GM18909 (cell line): ENCODE results near the gene PIK3C2G.
"Not testable (repeated sequence)": the region's sequence is repeated elsewhere in the genome, so short reads cannot be mapped to it uniquely, and the experiment has no call there.

Experiments
- ATAC-seq: cut with Tn5 transposase; IDR thresholded peaks from one replicate; pipeline ENCODE4 v1.9.1; 2021; ENCODE audit warnings: mild to moderate bottlenecking; ENCODE audit not compliant: unreplicated experiment, poor library complexity

PIK3C2G gene

GRCh38 chr12:18521461-18521860 is 260.1 kb downstream of the PIK3C2G start:
- no peak for ATAC-seq

- ATAC-seq, result no peak
These were observed 261.5 kb downstream of the PIK3C2G start for GRCh38 chr12:18522806-18523205.

GRCh38 chr12:18542497-18542896 is 281.2 kb downstream of the PIK3C2G start:
- ATAC-seq, result not testable (repeated sequence)

- ATAC-seq, result no peak
These were observed 285.1 kb downstream of the PIK3C2G start for GRCh38 chr12:18546399-18546798.

DNA sequence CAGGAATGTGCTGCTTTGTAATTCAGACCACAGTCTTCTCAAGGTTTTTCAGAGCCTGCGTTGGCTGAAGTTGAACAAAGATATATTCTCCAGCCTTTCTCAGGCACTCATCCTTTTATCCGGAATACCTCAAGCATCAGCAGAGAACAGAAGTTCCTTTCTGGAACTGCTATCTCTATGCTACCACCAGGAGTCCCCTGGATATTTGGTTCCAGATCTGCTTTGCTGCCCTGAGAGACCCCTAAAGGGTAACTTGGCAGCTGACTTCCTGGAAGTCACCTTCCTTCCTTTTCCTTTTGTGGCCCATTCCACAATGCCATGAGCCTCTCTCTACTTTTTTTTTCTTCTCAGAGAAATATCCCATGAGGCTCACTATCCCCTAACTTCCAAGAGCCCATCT is 288.3 kb downstream of the PIK3C2G start:
- ATAC-seq, result no peak

DNA sequence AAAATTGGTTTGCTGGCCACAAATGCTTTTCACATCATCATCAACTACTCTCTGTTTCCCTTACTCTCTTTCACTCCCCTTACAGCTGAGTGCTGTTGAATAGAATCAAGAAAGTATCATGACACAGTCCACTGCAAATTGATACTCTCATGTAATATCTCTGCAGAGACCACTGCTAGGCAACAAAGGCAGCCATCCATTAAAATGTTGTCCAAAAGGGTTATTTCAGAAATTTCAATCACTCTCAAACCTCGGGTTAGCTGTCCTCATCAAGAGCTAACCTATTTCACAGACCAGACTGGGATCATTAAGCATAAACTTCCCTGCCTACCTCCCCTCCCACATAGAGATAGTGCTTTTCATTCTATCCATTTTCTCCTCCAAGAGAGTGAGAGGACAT is 289.8 kb downstream of the PIK3C2G start:
- ATAC-seq, result no peak

DNA sequence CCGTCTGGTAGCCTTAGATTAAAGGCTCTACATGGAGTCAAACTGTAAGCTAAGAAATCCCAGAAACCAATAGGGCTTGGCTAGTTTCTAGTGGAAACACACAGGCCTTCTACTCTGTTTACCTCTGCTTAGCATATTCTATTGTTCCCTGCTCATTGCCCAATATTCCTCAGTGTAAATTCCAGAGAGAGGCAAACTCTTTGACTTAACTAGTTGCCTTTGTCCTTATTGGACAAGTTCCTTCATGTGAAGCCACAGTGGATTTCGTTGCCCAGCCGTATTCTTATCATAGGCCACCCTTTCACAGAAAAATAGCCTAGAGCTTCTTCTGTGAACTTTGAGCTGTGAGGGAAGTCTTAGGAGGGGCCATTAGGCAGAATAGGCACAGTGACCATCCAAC is 290.4 kb downstream of the PIK3C2G start:
- ATAC-seq, result no peak

DNA sequence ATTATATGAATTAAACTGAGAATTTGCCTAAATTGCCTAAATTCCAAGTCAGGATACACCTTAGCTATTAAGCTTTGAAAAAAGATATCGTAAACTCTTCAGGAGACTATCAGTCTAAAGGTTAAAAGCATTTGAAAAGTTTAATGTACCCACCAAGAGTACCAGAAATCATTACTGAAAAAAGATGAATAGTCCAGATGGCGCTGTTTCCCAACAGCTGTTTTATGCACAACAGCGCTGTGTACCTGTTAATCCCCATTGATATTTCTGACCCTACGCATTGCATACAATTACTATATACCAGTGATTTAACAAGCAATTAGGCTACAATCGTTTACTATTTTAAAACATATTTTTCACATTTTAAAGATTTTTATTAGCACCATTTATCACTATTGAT is 291.5 kb downstream of the PIK3C2G start:
- ATAC-seq, result no peak

DNA sequence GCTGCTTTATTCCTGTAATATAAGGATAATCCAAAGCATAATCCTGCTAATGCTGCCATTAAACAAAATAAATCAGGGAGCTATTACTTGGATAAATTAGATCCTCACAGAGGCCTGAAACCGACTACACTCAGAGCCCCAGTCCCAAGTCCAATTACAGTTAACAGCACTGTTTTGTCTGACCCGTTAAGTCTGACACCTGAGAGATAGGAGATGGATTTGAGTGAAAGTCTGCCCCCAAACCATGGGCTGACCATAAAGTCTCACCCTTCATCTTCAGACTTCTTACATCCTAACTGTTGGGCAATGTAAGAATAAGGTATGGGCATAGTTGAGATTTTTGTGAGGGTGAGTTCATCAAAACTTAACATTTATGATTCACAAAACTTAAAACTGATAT is 294.8 kb downstream of the PIK3C2G start:
- no peak for ATAC-seq

GRCh38 chr12:18559242-18559641 is 297.9 kb downstream of the PIK3C2G start:
- no peak for ATAC-seq

- ATAC-seq, result no peak
These were observed 301.2 kb downstream of the PIK3C2G start for GRCh38 chr12:18562531-18562930.

DNA sequence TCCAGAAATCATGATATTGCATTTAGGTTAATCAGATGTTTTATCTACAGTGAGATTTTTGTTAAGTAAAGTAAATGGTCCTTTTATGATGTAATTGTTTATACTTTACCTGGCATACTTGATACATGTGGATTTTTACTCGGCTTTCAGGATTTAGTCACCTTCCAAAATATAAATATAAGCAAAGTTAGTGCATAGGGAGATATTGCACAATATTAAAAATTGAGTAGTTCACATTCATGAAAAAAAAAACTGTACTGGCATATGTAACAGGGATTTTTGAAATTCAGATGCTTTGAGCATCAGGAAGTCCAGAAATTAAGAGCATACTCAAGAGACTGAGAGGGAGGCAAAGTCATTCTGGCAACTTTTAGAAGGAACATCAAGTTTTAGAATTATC is 303.0 kb downstream of the PIK3C2G start:
- no peak for ATAC-seq

- no peak for ATAC-seq
These were observed 306.5 kb downstream of the PIK3C2G start for GRCh38 chr12:18567787-18568186.

- no peak for ATAC-seq
These were observed 309.2 kb downstream of the PIK3C2G start for GRCh38 chr12:18570543-18570942.

GRCh38 chr12:18576104-18576626 is 314.8 kb downstream of the PIK3C2G start:
- ATAC-seq, result no peak

GRCh38 chr12:18576648-18577047 is 315.3 kb downstream of the PIK3C2G start:
- no peak for ATAC-seq

DNA sequence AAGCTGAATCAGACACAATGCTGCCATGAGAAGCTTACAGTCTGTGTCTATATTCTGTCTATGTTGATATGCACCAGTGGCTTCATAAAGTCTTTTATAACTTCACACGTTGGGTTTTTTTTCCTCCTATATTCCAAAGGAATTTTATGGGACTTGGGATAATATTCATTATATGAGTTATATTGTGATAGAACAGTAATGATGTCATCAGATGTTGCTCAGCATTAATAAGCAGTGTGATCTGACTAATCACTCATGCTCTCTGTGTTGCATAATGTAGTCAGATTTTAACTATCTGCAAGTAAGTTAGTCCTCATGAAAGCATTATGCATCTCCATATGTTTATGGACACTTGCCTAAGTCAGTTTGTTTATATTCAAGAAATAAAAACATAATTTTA is 316.9 kb downstream of the PIK3C2G start:
- no peak for ATAC-seq

DNA sequence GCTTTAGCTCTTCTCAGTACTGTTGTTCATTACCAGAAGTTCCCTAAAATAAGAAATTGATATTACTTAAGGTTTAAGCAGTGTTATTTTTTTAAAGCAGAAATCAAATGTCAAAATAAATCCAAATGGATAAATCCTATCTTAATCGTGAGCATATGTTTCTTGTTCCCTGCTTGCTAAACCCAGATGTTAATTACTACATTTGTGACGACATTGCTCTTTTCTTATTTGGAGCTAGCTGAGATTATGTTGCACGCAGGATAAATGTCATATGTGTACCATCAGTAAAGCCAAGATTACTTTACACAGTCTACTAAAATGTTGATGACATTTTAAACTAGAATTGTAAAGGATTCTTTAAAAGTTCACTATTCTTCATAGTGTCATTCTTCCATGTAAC is 319.0 kb downstream of the PIK3C2G start:
- no peak for ATAC-seq

GRCh38 chr12:18580706-18581105 is 319.4 kb downstream of the PIK3C2G start:
- no peak for ATAC-seq

DNA sequence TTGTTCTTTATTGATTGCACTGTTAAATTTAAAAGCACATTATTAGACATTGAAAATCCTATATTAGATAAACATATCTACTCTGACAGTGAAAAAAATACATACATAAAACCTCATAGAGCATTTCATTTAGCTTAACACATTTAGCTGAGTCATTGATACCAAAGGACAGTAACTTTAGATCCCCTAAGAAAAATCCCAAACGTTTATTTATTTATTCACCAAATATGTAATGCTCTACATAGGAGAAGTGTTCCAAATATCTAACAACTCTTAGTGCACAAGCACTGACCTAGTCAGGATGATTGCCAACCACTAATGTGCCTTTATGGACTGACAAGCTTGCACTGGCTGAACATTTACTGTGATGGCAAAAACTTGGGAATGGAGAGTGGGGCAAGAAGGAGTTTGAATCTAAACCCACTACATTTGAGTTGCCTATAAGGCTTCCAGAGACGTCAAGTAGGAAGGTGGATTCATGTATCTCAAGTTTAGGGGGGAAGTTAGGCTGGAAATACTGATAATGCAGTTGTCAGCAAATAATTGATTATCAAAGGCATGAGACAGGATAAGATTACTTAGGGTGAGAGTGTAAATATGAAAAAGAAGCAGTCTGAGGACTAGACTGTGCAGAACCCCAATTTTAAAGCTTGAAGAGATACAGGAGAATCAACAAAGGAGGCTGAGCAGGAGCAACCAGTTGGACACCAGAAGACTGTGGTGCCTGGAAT is 320.1 kb downstream of the PIK3C2G start:
- no peak for ATAC-seq

DNA sequence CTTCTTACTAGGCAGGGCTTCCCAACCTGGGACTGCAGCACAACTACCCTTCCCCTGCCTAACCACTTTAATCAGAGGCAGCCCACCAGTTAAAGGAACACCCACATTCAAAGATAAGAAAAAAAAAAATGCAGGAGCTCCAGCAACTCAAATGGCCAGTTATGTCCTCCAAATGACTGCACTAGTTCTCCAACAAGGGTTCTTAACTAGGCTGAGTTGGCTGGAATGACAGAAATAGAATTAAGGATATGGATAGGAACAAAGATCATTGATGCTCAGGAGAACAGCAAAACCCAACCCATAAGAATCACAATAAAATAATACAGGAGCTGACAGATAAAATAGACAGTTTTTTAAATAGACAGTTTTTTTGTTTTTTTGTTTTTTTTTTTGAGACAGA is 322.3 kb downstream of the PIK3C2G start:
- ATAC-seq, result no peak

DNA sequence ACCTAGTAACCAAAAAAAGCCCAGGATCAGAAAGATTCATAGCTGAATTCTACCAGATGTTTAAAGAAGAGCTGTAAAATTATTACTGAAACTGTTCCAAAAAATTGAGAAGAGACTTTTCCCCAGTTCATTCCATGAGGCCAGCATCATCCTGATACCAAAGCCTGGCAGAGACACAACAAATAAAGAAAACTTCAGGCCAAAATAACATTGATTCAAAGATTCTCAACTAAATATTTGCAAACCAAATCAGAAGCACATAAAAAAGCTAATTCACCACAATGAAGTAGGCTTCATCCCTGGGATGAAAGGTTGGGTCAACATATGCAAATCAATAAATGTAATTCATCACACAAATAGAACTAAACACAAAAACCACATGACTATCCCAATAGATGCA is 325.3 kb downstream of the PIK3C2G start:
- no peak for ATAC-seq
